Measurements from ENCODE around the gene ECHS1.

The ECHS1 gene

DNA sequence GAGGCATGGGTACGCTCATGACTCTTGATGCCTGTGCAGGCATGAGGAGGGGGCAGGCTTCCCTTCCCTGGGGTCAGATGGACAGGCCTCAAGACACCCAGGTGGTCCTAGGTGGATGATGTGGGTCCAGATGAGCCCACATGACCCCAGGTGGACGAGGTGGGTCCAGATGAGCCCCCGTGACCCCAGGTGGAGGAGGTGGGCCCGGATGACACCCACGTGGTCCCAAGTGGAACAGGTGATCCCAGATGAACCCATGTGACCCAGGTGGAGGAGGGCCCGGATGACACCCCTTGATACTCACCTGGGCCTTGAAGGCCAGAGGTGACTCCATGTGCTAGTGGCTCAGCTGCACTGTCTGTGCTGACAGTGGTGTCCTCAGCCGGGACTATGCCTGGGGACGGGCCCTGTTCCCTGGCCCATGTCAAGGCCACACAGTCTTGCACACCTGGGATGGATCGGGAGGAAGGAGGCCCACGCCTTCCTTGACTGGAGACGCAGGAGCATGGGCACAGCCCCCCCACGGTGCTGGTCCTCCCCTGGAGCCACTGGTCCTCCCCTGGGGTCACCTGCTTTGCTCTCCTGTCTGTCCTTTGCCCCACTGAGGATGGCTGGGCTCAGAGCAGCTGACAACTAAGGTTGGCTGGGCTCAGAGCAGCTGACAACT is 22.7 kb downstream of the ECHS1 start:
- TF ChIP-seq, protein P1, sequence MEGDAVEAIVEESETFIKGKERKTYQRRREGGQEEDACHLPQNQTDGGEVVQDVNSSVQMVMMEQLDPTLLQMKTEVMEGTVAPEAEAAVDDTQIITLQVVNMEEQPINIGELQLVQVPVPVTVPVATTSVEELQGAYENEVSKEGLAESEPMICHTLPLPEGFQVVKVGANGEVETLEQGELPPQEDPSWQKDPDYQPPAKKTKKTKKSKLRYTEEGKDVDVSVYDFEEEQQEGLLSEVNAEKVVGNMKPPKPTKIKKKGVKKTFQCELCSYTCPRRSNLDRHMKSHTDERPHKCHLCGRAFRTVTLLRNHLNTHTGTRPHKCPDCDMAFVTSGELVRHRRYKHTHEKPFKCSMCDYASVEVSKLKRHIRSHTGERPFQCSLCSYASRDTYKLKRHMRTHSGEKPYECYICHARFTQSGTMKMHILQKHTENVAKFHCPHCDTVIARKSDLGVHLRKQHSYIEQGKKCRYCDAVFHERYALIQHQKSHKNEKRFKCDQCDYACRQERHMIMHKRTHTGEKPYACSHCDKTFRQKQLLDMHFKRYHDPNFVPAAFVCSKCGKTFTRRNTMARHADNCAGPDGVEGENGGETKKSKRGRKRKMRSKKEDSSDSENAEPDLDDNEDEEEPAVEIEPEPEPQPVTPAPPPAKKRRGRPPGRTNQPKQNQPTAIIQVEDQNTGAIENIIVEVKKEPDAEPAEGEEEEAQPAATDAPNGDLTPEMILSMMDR (IDR thresholded peaks at IDR 0.05; ENCODE audit: low read depth, low read length) = no peak
- DNase-seq (ENCODE audit: extremely low read depth, low read depth) = no peak

DNA sequence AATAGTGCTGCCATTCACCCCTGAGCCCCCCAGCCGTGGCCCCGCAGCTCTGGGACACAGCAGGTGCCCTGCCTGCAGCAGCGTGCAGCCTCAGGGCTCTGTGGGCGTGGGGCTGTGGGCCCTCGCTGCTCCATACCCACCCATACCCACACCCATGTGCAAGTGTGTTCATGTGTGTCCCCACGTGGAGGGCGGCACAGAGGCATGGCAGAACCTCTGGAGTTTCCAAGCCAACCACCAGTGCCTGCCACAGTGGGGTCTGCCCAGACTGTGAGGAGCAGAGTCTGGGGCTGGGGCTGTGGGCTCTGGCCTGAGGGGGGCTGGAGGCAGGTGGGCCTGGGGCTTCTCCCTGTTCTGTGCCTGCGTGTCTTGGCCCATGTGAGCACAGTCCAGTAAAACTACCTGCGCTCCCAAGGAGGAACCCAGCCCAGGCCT is 23.6 kb downstream of the ECHS1 start:
- TF ChIP-seq, protein P1 (IDR thresholded peaks at IDR 0.05; ENCODE audit: low read depth, low read length) = no peak
- DNase-seq (ENCODE audit: extremely low read depth, low read depth) = no peak

DNA sequence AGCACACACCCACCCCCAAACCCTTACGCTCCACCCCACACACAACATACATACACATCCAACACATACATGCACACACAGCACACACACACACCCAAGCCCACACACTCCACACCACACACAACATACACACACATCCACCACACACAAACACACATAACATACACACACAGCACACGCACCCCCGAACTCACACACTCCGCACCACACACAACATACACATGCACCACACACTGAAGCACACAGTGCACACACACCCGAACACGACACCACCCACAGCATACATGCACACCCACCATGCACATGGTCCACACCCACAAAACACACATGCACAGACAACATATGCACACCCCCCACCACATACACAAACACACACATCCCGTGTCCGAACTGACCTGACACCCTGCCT is 24.0 kb downstream of the ECHS1 start:
- no peak for DNase-seq (ENCODE audit: extremely low read depth, low read depth)
- TF ChIP-seq, protein P1 (IDR thresholded peaks at IDR 0.05; ENCODE audit: low read depth, low read length) = no peak

DNA sequence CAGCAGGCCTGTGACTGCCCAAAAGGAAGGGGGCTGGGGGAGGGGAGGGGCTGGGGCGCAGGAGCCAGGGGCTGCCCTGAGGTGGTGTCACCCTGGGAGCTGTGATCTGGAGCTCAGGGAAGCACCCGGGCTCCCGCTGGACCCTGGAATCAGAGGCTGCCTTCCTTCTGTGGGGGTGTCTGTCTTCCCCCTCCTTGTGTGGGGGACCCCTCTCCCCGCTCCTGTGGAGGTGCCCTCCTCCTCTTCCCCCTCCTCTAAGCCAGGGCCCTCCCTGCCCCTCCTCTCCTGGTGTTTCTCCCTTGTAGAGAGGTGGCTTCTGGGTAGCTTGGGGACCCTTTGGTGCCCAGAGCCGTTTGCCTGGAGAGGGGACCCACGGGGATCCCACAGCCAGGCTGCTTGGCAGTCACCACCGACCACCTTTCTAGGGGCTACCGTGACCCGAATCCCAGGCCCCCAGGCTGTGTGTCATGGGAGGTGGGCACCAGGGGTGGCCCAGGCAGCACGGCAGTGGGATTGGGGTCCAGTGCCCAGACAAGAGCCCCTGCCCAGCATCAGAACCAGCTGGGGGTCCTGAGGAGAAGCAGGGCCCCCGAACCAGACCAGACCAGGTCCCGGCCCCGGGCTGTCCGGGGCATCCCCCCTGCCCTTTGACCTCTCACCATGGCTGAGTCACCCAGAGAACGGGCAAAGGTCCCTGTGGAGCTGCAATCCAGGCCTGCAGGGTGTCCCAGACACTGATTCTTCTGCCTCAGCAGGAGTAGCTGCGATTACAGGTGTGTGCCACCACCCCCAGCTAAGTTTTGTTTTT is 25.2 kb downstream of the ECHS1 start:
- DNase-seq (ENCODE audit: extremely low read depth, low read depth) = no peak

DNA sequence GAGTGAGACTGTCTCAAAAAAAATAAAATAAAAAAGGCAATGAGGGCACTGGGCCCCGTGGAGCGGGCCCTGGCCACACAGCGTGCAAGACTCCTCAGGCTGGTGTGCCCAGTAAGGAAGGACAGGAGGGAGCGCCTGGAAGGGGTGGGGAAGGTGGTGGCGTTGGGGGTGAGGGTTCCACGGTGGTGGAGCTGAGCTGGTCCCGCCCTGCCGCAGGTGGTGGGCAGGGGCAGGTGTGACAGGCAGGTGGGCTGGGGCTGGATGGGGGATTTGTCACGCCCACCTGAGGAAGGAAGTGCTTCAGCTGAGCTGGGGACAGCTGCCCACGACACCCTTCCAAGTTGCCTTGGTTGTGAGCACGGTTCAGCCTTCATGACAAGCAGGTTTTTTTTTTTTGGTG is 26.7 kb downstream of the ECHS1 start:
- TF ChIP-seq, protein P1 (IDR thresholded peaks at IDR 0.05; ENCODE audit: low read depth, low read length) = no peak
- no peak for DNase-seq (ENCODE audit: extremely low read depth, low read depth)

More for the DNA sequence above, 25.2 kb downstream of the ECHS1 start:
- TF ChIP-seq, protein P1 (IDR thresholded peaks at IDR 0.05; ENCODE audit: low read depth, low read length) = no peak

DNA sequence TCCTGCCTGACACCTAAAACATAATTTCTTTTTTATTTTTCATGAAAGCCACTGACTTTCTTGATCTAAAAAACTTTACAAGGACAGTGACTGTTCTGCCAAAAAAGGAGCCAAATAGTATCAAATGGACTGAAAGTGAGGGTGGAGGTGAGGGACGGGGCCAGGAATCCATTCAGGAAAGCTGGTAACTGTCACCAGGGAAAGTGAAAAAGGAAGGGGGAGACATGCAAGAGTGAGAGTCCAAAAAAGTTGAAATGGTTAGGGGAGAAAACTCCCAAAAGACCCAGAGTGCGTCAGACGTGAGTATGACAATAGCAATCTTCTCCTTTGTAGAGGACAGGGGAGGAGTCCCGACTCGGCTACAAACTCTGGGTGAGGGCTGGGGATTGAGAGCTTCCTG is 28.9 kb downstream of the ECHS1 start:
- TF ChIP-seq, protein P1 (IDR thresholded peaks at IDR 0.05; ENCODE audit: low read depth, low read length) = no peak

DNA sequence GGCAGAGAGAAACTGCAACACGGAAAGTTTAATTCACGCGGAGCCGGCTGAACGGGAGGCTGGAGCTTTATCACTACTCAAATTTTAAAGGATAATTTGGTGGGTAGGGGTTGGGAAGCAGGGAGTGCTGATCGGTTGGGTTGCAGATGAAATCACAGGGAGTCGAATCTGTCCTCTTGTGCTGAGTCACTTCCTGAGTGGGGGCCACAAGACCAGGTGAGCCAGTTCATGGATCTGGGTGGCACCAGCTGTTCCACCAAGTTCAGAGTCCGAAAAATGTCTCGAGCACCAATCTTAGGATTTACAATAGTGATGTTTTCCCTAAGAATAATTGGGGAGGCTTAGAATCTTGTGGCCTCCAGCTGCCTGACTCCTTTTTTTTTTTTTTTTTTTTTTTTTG is 29.6 kb downstream of the ECHS1 start:
- DNase-seq (ENCODE audit: extremely low read depth, low read depth) = no peak
- TF ChIP-seq, protein P1 (IDR thresholded peaks at IDR 0.05; ENCODE audit: low read depth, low read length) = no peak

More for the DNA sequence above, 28.9 kb downstream of the ECHS1 start:
- DNase-seq (ENCODE audit: extremely low read depth, low read depth) = no peak

Measured in AG09319 (cell line).